Left lung (tissue), 10 donors: ENCODE results near the gene RASGEF1C. TPM values are rescaled to one million over a fixed set of nuclear protein-coding genes. Genes with fewer than 3 reads are reported as not detected.
"Not testable (repeated sequence)": the region's sequence is repeated elsewhere in the genome, so short reads cannot be mapped to it uniquely, and the experiment has no call there.

Experiments used
- ATAC-seq: fragments of 200-7000 bp; cut with Tn5 transposase; one replicate; pipeline ENCODE4 v1.9.1; 2020; ENCODE audit warnings: moderate library complexity
- DNase-seq, 4 donors: peaks; one replicate each; pipeline ENCODE4 v3.0.0-alpha.2; 2013 to 2020
- H3K27ac ChIP-seq, 2 donors: fragments of 200-600 bp; sonication (generic) in 1 of 2; one replicate each; pipeline versions ENCODE4 v1.5.0 to v1.8.0; 2020 to 2021
- H3K27me3 ChIP-seq, 2 donors: fragments of 200-600 bp; sonication (generic) in 1 of 2; one replicate each; pipeline versions ENCODE4 v1.5.0 to v1.8.0; 2020 to 2021
- H3K36me3 ChIP-seq, 2 donors: fragments of 200-600 bp; sonication (generic) in 1 of 2; one replicate each; pipeline versions ENCODE4 v1.5.0 to v1.8.0; 2020 to 2021
- H3K4me1 ChIP-seq, 2 donors: fragments of 200-600 bp; one replicate each; pipeline ENCODE4 v1.8.0; 2021
- H3K4me3 ChIP-seq, 2 donors: fragments of 200-600 bp; sonication (generic) in 1 of 2; one replicate each; pipeline versions ENCODE4 v1.5.0 to v1.8.0; 2020 to 2021; ENCODE audit warnings: mild to moderate bottlenecking in 1 of 2
- H3K9me3 ChIP-seq, 2 donors: fragments of 200-600 bp; sonication (generic) in 1 of 2; one replicate each; pipeline versions ENCODE4 v1.5.0 to v1.8.0; 2020 to 2021
- intact Hi-C, 2 donors: fragments of 100-400 bp; cut with DNase I; formaldehyde crosslinking; loops; one replicate each; pipeline versions ENCODE4 v1.11.2 to v1.14.2; 2022
- polyA plus RNA-seq, 6 donors: library from polyadenylated mRNA; unstranded; fragments of 120-200 nt; gene quantifications; one replicate each; pipeline ENCODE4 v1.2.1, GENCODE V29; 2013; ENCODE audit not compliant: insufficient read length in 6 of 6
- total RNA-seq, 2 donors: library from RNA; stranded (reverse); fragmentation: NEBNext Ultra II Directional; extraction: Animal tissue kit (Norgen Biotek cat#: 25700); gene quantifications; one replicate each; pipeline ENCODE4 v1.2.1, GENCODE V29; 2021
- TF ChIP-seq, protein P1 (sequence below), 2 donors: fragments of 200-600 bp; sonication (generic) in 1 of 2; IDR thresholded peaks; one replicate each; pipeline versions ENCODE4 v1.5.0 to v1.8.0; 2021; ENCODE audit warnings: antibody characterized with exemption in 2 of 2
- donor health status: DM: no; HTN: yes; CAD: no.
- donor health status: DM: no; HTN: no; CAD: no.

Gene RASGEF1C
- total and polyA plus RNA-seq, 8 donors = 0.09 to 0.34 (median 0.17) TPM; not detected in 3

DNA sequence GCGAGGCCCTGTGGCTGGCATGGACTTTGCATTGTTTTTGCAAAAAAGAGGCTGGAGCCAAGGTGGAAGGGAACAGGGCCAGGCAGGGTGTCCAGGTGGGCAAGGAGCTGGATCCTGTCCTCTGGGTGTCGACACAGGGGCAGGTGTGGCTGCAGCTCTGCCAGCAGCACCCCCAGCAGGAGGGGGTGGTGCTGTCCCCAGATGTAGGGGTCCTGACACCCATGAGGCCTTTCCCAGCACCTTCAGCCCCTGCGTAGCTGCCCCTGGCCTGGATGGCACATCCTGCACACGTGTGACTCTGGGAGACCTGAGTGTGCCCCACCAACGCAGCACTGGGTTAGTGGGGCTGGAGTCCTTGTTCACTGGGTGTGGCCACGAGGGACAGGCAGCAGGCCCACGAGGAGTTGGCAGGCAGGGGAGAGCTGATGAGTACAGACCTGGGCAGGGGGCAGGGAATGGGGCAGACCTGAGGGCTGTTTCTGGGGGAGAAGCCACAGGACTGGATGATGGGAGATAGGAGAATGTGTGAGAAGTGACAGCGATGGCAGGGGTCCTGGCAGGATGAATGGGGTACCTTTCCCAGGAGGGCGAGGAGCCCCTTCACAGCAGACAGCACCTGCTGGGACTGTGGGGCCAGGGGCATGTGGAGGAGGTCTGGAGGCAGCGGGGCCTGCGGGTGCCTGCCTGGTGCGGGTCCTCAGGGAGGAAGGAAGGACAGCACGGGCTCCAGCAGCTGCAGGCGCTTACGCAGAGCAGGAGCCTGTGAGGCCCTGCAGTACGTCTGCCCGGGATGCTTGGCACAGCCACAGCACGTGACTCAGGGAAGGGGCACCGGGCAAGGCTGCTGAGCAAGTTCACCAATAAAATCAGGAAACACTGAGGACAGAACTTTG, 3.6 kb upstream of the RASGEF1C start:
- no peak for ATAC-seq
- peaks cover 0 to 11% of the 10 kb centered on the region in 2 donors for H3K4me1 ChIP-seq
- H3K27me3 ChIP-seq = peaks cover 10 to 53% of the 10 kb centered on the region in 2 donors
- H3K9me3 ChIP-seq = peaks cover 0 to 25% of the 10 kb centered on the region in 2 donors
- H3K4me3 ChIP-seq = no peak overlapping the region
- DNase-seq = peak in 1 of 4 donors; percentile 10
- TF ChIP-seq, protein P1, sequence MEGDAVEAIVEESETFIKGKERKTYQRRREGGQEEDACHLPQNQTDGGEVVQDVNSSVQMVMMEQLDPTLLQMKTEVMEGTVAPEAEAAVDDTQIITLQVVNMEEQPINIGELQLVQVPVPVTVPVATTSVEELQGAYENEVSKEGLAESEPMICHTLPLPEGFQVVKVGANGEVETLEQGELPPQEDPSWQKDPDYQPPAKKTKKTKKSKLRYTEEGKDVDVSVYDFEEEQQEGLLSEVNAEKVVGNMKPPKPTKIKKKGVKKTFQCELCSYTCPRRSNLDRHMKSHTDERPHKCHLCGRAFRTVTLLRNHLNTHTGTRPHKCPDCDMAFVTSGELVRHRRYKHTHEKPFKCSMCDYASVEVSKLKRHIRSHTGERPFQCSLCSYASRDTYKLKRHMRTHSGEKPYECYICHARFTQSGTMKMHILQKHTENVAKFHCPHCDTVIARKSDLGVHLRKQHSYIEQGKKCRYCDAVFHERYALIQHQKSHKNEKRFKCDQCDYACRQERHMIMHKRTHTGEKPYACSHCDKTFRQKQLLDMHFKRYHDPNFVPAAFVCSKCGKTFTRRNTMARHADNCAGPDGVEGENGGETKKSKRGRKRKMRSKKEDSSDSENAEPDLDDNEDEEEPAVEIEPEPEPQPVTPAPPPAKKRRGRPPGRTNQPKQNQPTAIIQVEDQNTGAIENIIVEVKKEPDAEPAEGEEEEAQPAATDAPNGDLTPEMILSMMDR (IDR thresholded peaks at IDR 0.05) = no peak
- no peak overlapping the region for H3K27ac ChIP-seq
- H3K36me3 ChIP-seq = no peaks in the 10 kb centered on the region
- intact Hi-C loops = no loop called here

DNA sequence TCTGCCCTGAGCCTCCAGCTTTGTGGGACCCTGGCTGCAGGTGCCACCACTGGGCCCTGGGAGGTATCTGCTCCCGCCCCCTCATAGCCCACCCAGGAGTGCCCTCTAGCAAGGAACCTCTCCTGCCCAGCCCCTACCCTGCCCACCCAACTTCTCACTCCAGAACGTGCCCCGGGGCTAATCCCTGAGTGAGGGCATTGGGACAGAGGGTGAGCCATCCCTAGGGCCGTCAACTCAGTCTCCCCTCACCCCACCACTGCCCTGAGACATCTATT, 2.7 kb upstream of the RASGEF1C start:
- peaks cover 19 to 62% of the 10 kb centered on the region in 2 donors for H3K27me3 ChIP-seq
- H3K4me1 ChIP-seq = peaks cover 0 to 11% of the 10 kb centered on the region in 2 donors
- peaks cover 0 to 16% of the 10 kb centered on the region in 2 donors for H3K9me3 ChIP-seq
- no peaks in the 10 kb centered on the region for H3K36me3 ChIP-seq
- H3K4me3 ChIP-seq = no peak overlapping the region
- TF ChIP-seq, protein P1 (IDR thresholded peaks at IDR 0.05) = no peak
- intact Hi-C loops = no loop called here
- H3K27ac ChIP-seq = no peak overlapping the region
- DNase-seq (no peak), ATAC-seq (no peak)

DNA sequence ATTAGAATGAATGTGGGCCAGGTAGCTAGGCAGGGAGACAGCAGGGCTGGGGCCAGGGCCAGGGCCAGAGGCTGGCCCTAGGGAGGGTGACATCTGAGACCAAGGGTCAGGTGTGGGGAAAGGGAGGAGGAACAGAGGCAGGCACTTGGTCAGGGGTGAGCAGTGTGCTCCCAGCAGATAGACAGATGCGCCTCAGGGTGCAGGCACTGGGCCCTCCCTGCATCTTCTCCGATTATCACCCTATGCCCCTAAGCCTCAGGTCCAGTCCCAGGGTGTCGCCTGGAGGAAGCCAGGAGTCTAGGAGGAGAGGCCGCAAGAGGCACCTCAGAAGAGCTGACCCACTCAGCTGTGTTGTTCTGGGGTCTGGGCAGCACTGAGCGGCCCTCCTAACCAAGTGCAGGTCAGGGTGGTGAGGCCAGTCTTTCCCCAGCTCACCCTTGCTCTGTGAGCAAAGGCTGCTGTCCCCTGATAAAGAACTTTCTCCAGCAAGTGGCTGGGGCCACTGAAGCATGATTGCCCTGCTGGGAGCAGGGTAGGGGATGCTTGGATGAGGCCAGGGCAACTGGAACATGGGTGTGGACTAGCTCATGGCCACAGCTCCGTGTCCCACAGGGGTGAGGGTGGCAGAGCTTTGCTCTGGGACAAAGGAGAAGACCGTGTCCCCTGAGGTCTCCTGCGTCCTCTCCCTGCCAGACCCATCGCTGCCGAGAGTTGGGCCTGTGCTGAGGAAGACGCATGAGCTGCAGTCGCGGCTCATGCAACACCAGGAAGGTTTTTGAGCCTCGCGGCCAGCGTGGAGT, 2.1 kb upstream of the RASGEF1C start:
- Histone ChIP-seq H3K27me3 (peaks cover 19 to 67% of the 10 kb centered on the region in 2 donors), H3K27ac (no peak overlapping the region), H3K36me3 (no peaks in the 10 kb centered on the region), H3K9me3 (peaks cover 0 to 11% of the 10 kb centered on the region in 2 donors), H3K4me3 (no peak overlapping the region), H3K4me1 (peaks cover 0 to 11% of the 10 kb centered on the region in 2 donors)
- TF ChIP-seq, protein P1 (IDR thresholded peaks at IDR 0.05) = no peak
- intact Hi-C loops = no loop called here
- no peak for DNase-seq
- ATAC-seq = no peak

DNA sequence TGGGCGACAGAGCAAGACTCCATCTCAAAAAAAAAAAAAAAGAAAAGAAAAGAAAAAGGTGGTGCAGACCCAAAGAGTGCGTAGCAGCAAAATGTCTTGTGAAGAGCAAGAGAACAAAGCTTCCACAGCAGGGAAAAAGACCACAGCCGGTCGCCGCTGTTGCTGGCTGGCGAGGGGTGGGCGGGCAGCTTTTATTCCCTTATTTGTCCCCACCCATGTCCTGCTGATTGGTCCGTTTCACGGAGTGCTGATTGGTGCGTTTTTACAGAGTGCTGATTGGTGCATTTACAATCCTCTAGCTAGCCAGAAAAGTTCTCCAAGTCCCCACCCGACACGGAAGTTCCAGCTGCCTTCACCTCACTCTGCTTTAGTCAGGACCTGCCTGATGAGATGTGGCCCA, 1.1 kb upstream of the RASGEF1C start:
- DNase-seq, H3K9me3 ChIP-seq, H3K36me3 ChIP-seq, H3K27ac ChIP-seq, ATAC-seq, intact Hi-C loops, H3K4me3 ChIP-seq: not testable (repeated sequence)
- H3K4me1 ChIP-seq = peaks cover 0 to 11% of the 10 kb centered on the region in 2 donors
- peaks cover 19 to 73% of the 10 kb centered on the region in 2 donors for H3K27me3 ChIP-seq

DNA sequence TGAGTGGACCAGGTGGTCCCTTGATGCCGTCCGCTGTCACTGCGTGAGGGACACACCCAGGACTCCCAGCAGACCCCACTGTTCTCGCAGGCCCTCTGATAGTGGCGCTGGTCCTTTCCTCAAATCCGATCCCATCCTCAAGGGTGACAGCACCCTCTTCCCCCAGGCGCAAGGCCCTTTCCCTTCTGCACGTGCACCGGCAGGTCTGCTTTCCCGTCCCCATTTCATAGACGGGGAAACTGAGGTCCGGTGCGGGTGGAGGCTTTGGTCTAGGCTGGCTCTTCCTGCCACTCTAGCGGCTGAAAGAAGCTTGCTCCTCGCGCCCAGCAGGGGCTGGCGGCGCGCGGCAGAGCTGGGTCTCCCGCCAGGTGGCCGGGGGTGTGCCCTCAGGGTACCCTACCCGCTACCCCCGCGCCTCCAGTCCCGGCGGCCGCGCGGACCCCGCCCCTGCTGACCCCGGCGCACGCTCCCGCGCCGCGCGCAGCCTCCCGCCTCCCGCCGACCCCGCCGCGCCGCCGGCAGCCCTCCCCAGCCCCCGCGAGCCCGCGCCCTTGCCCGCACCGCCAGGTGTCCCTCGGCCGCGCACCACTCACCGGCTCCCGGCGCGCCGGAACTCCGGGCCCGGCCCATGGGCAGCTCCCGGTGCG, 453 bp downstream of the RASGEF1C start:
- Histone ChIP-seq H3K36me3 (no peaks in the 10 kb centered on the region), H3K4me3 (peak overlapping the region in 1 of 2 donors; percentile 26), H3K9me3 (no peaks in the 10 kb centered on the region), H3K27ac (no peak overlapping the region), H3K4me1 (peaks cover 0 to 11% of the 10 kb centered on the region in 2 donors), H3K27me3 (peaks cover 19 to 80% of the 10 kb centered on the region in 2 donors)
- intact Hi-C loops = no loop called here
- peak in 2 of 4 donors; percentile 7 to 11 for DNase-seq
- TF ChIP-seq, protein P1 (IDR thresholded peaks at IDR 0.05) = no peak
- ATAC-seq = peak; percentile 16
